BJ (cell line): ENCODE measurements around the gene KCNJ16. TPM values are rescaled to one million over a fixed set of nuclear protein-coding genes. Genes with fewer than 3 reads are reported as not detected.

Experiments
- CTCF ChIA-PET: fragments of 350-600 bp; formaldehyde crosslinking; extraction: SDS; loops from one replicate; lab custom pipeline; 2021; ENCODE audit warnings: antibody characterized with exemption, inconsistent platforms; lab: Yijun Ruan, JAX
- POLR2A ChIA-PET: fragments of 300-600 bp; sonication (Branson Sonifier 250); formaldehyde crosslinking; extraction: SDS; loops from one replicate; lab custom pipeline; 2021; ENCODE audit warnings: antibody characterized with exemption; lab: Charles Lee
- DNase-seq: peaks from one replicate; pipeline ENCODE4 v3.0.0-alpha.2; 2011; ENCODE audit warnings: low read depth
- H3K27me3 ChIP-seq: 2 replicates; pipeline ENCODE4 v1.6.0; 2011; ENCODE audit warnings: low read length; ENCODE audit not compliant: control insufficient read depth, insufficient read depth
- H3K36me3 ChIP-seq: 2 replicates; pipeline ENCODE4 v1.5.1; 2011; ENCODE audit warnings: low read length; ENCODE audit not compliant: control insufficient read depth, insufficient read depth
- H3K4me3 ChIP-seq: 2 replicates; pipeline ENCODE4 v1.5.1; 2011; ENCODE audit warnings: low read depth, mild to moderate bottlenecking, control low read depth, low read length
- polyA plus RNA-seq: library from polyadenylated mRNA; depleted of rRNA; stranded (reverse); fragments of >200 nt; gene quantifications from 2 replicates; pipeline ENCODE4 v1.2.3, GENCODE V29; 2011
- TF ChIP-seq, protein P1 (sequence below): IDR thresholded peaks from 2 replicates; pipeline ENCODE4 v1.5.1; 2011; ENCODE audit warnings: low read depth, mild to moderate bottlenecking, control low read depth, inconsistent platforms, low read length, moderate library complexity; ENCODE audit not compliant: insufficient read depth

KCNJ16 gene
- polyA plus RNA-seq, 1 experiment, result not detected

- ChIA-PET CTCF (no interaction called here), POLR2A (no interaction called here)
- DNase-seq, result no peak
- no peak overlapping the region for H3K4me3 ChIP-seq
- H3K27me3 ChIP-seq, result no peaks in the 10 kb centered on the region
- H3K36me3 ChIP-seq, result peaks cover 5% of the 10 kb centered on the region; the same call in 1 of the 2 replicates
- TF ChIP-seq, protein P1, sequence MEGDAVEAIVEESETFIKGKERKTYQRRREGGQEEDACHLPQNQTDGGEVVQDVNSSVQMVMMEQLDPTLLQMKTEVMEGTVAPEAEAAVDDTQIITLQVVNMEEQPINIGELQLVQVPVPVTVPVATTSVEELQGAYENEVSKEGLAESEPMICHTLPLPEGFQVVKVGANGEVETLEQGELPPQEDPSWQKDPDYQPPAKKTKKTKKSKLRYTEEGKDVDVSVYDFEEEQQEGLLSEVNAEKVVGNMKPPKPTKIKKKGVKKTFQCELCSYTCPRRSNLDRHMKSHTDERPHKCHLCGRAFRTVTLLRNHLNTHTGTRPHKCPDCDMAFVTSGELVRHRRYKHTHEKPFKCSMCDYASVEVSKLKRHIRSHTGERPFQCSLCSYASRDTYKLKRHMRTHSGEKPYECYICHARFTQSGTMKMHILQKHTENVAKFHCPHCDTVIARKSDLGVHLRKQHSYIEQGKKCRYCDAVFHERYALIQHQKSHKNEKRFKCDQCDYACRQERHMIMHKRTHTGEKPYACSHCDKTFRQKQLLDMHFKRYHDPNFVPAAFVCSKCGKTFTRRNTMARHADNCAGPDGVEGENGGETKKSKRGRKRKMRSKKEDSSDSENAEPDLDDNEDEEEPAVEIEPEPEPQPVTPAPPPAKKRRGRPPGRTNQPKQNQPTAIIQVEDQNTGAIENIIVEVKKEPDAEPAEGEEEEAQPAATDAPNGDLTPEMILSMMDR, result no peak
Observed at GRCh38 chr17:70172923-70173322, 97.9 kb downstream of the KCNJ16 start.

DNA sequence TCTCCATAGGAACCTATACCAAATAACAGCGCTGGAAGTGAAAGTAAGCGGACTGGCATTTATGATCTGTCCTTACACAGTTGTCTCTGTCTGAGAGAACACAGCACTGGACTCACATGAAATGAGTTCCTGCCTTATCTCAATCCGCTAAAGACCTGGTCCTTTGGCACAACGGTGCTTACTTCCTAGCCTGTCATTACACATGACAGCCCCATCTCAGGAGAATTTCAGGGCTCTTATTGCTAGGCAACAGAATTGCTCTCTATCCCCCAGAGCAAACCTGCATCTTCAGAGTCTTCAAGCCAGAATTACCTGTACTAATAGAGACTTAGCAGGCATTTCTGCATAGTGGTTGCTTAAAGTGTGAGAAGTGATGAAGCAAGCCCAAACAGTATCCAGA lies 98.7 kb downstream of the KCNJ16 start:
- Histone ChIP-seq H3K4me3 (no peak overlapping the region), H3K27me3 (no peaks in the 10 kb centered on the region), H3K36me3 (peaks cover 5% of the 10 kb centered on the region; the same call in 1 of the 2 replicates)
- ChIA-PET POLR2A (no interaction called here), CTCF (no interaction called here)
- no peak for DNase-seq
- TF ChIP-seq, protein P1, result no peak

DNA sequence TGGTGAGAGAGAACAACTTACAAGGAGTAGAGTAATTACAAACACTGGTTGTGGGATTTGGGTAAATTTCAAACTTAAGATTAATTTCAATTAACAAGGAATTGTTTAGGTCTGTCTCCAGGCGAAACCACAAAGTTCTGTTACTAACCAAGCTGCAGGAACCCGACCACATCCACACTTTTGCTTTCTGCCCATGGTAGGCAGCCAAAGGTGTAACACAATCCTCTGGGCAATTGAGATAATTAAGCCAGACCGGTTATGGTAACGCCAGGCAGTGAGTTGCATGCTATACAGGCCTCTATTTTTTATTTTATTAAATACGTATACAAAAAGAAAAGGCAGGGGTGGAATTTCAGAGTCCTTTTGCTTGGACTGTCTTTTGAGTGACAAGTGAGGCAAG lies 106.4 kb downstream of the KCNJ16 start:
- CTCF ChIA-PET, result no interaction called here
- H3K4me3 ChIP-seq, result no peak overlapping the region
- no peaks in the 10 kb centered on the region for H3K36me3 ChIP-seq
- no peaks in the 10 kb centered on the region; the same call in 1 of the 2 replicates for H3K27me3 ChIP-seq
- POLR2A ChIA-PET, result no interaction called here
- TF ChIP-seq, protein P1, result no peak
- DNase-seq, result no peak

GRCh38 chr17:70181866-70182265 lies 106.8 kb downstream of the KCNJ16 start:
- ChIA-PET POLR2A (no interaction called here), CTCF (no interaction called here)
- H3K36me3 ChIP-seq, result no peaks in the 10 kb centered on the region
- no peak overlapping the region for H3K4me3 ChIP-seq
- TF ChIP-seq, protein P1, result no peak
- no peaks in the 10 kb centered on the region; the same call in 1 of the 2 replicates for H3K27me3 ChIP-seq
- no peak for DNase-seq

DNA sequence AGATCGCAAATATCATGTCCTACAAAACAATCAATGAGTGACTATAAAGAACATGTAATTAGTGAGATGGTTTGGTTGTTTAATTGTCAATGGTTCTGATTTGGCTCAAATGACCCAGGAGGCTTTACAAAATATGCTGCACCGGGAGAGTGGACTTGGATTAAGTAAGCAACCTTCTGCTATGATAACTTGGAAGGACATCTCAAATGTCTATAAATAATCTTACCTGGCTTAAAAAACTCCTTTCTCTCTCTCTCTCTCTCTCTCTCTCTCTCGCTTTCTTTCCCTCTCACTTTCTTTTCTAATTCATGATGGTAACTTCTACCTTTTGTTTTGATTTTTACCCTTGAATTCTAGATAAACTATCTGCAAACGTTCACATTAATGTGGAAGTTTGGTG lies 108.5 kb downstream of the KCNJ16 start:
- no peaks in the 10 kb centered on the region for H3K36me3 ChIP-seq
- ChIA-PET CTCF (no interaction called here), POLR2A (no interaction called here)
- no peak for DNase-seq
- H3K4me3 ChIP-seq, result no peak overlapping the region
- H3K27me3 ChIP-seq, result no peaks in the 10 kb centered on the region; the same call in 1 of the 2 replicates
- TF ChIP-seq, protein P1, result no peak
